Stimulated activated CD4-positive, alpha-beta T cell treated with anti-CD3 and anti-CD28 coated beads, TNF-alpha, amount 100 ng/mL, for 4 hours (primary cell): ENCODE data around the gene AGAP1.

Source experiments
- DNase-seq, 3 experiments: peaks; one replicate each; pipeline ENCODE4 v3.0.0-alpha.2; 2020; ENCODE audit warnings: low read depth in 3 of 3

The AGAP1 gene

DNA sequence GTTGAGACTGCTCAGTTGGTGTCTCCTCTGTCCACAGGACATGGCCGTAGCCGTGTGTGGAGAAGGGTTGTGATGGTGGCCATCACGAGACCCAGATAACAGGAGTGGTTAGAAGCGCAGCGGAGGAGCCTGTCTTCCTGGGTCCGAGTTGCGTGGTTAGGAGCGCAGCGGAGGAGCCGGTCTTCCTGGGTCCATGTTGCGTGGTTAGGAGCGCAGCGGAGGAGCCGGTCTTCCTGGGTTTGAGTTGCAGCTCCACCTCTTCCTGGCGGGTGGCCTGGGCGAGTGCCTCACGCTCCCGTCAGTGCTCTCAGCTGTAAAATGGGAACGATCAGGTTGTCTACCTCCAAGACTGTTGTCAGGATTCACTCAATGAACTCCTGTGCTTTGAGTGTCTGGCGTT, 498.2 kb downstream of the AGAP1 start:
- no peak for DNase-seq

DNA sequence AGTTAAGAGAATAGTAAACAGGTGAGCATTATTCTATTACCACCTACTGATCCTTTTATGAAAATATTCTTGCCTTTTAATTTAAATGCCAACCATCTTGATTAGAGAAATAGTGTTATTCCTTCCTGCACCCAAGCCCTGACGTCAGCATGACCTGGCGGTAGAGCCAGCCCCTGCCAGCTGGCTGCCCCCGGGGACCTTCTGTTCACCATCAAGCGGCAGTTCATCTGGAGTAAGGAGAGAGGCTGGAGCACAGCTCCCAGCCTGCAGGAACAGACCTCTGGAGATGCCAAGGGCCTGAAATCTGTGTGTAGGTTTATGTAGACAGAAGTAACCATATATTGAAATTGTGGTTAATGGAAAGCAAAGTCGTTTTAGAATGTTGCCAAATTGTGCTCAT, 502.6 kb downstream of the AGAP1 start:
- DNase-seq, result no peak

DNA sequence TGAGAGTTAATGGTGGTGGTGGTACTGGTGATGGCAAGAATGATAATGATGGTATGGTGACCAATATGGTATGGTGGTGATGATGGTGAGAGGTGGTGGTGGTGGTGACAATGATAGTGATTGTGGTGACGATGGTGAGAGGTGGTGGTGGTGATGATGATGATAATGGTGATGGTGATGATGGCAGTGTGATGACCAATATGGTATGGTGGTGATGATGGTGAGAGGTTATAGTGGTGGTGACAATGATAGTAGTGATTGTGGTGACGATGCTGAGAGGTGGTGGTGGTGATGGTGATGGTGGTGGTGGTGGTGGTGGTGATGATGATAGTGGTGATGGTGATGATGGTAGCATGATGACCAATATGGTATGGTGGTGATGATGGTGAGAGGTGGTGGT, 505.2 kb downstream of the AGAP1 start:
- DNase-seq, result no peak

DNA sequence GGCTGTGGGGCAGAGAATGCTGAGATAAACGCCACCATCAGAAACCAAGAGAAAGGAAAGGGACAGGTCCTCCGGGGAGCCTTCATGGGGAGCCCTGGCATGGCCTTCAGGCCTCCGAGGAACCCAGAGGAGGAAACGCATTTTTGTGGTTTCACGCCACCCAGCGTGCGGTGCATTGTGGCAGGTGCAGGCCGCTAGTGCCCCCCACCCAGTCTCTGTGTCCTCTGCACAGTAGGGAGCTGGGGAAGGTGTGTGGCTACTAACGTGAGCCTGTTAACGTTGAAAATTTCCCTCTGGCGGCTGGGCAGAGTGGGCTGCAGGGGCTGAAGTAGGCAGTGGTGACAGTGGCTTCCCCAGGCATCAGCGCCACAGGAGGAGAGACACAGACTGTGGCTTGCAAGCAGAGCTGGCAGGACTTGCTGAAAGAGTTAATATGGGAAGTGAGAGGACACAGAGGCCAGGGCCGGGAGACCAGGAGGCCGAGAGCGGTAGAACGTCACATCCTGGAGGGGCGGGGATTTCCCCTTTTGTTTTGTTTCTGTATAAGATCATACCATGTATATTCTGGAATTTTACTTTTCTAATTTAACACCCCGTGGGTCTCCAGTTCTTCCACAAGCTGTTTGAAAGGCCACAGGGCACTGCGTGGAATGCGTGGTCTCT, 507.5 kb downstream of the AGAP1 start:
- no peak for DNase-seq

DNA sequence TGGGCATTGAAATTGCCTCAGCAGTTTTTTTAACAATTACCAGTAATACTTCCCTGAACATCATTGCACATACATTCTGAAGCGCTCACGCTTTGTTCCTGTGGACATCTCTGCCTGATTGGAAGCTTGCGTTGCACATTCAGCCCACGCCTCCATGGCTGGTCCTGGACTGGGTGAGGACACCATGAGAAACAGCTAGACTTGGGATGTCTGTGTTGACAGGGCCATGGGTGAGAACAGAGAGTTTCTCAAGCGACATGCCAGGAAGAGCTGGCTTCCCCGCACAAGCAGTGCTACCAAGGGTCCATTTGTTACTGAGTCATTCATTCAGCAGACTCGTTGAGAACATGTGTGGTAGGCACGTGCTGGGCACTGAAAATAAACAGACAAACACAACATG, 508.0 kb downstream of the AGAP1 start:
- DNase-seq, result no peak

DNA sequence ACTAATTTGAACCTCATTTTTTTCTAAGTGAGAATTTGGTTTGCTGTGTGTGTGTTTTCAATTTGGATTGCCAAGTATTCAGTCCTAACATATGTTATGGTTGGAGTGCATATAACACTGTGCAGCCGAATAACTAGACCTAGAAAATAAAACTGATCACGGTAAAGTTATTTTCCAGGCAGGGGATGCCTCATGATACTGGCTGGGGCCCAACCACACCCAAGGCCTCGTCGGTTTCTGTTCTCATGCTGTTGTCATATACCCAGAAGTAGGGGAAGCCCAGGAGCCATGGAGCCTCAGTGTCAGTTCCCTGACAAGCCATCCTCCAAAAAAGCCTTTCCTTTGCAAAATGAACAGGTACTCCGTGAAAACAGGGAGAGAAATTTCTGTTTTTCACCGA, 514.2 kb downstream of the AGAP1 start:
- no peak for DNase-seq

DNA sequence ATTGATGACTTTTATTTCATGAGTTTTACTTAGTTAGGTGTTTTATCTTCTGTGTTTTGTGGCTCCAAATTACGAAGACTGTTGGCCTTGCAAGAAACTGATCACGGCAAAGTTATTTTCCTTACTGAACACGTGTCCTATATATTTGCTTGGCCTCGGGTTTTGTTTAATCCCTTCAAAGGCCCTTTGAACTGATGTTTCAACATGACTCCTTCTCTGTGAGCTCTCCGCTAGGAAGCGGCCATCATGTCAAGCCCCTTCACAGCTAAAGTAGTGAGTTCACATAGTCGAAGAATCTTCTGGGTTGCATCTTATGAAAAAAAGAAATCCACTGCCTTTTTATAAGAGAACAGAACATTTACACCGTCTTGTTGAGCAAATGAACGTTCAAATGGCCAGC, 515.0 kb downstream of the AGAP1 start:
- no peak for DNase-seq

DNA sequence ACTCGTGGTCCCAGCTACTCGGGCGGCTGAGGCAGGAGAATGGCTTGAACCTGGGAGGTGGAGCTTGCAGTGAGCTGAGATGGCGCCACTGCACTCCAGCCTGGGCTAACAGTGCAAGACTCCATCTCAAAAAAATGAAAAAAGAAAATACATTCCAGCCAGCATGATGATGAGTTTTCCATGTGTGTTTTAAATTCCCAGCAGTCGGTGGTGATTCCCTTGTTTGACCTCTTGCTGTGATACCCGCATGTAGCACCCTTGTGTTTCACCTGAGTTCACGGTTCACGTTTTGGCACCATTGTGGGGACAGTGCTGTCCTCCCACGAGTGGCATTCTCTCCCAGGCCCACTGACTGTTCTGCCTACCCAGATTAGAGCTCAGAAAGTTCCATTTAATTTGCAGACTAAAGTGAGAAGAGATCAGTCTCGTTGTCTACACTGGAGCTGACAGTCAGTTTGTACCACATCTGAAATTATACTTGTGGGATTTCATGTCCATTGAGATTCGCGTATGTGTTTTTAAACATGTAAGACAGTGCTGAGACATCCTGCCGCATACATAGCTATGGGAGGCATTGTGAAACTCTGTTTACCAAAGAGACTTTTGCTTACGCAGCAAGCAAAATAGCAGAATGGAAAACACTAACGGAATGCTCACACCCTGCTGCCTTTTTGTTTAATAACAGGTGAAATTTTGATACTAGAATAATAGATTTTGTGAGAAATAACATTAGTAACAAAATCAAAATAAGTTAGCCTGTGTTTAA, 517.3 kb downstream of the AGAP1 start:
- no peak for DNase-seq

DNA sequence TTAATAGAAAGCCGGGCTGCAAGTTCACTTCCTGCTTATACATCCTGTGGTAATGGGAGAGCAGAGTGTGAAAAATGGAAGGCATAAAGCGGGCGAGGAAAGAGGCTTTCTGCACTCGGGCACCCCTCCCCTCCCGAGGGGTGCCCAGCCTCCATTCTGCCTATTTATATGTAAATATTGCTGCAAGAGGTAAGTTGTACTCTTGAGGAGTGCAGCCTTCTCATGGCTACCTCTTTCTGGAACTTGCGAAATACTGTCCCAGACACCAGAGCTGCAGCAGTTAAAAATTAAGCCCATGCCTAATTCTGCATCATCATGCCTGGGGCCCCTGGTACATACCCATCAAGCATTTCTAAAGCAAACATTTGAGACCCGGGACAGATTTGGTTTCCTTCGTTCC, 518.3 kb downstream of the AGAP1 start:
- no peak for DNase-seq

DNA sequence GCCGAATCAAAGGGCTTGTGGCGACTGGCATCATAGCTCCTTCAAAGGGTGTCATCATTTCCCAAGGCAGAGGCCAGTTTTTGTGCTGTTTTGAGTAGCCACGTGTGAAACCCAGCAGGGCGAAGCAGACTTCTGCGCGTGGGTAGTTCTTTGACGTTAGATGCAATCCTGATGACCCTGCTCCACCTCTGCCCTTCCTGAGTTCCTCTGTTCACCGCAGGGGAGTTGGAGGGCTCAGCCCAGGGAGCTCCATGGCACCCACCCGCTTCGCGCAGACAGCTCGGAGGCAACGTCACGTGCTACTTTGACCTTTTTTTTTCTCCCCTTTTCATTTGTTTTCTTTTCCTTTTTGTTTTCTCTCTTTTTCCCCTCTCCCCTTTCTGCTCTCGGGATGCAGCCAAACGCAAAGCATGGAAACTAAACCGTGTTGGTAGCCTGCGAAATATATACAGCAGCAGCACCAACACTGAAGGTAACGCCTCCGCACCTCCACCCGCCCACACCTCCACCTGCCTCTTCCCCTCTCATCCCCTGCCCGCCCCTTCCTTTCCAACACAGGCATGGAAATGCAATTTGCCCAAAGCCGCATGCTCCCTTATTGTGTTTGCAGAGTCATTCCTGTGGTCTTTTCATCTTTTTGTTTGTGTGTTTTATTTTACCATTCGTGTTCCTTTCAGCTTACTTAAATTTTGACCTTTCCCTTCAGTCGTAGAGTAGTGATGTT, 520.7 kb downstream of the AGAP1 start:
- no peak for DNase-seq

DNA sequence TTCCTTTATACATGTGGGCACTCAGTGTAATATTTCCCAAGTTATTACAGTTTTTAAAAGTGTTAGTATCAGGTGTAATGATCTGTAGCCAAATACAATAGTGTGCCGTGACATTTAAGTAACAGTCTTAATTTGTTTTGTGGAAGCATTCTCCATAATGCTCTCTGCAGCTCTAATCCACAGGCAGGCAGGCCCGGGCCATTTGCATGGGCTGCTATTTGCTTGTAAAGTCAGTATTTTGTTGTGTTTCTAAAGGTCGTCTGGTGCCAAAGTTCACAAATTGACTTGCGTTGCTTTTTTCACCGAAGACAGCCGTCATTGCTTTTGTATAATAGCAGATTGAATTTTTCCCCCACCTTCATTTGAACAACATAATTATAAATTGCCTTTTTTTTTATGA, 521.3 kb downstream of the AGAP1 start:
- no peak for DNase-seq

DNA sequence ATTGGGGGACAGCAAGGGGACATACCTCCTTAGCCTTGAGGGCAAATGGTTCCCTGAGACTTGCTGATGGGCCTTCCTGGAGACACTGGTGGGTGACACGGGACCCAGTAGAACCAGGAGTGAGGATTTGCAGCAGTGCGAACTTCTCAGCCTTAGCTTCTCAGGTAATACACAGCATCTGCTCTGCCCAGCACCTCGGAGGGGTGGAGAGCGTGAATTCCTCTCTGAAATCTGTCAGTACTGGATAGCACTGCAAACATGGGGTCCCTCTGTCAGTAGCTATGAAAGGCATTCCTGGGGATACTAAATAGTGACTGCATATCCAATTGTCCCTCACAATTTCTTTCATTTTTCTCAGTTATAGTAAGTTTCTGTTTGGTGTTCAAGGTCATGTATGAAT, 522.7 kb downstream of the AGAP1 start:
- DNase-seq, result no peak

DNA sequence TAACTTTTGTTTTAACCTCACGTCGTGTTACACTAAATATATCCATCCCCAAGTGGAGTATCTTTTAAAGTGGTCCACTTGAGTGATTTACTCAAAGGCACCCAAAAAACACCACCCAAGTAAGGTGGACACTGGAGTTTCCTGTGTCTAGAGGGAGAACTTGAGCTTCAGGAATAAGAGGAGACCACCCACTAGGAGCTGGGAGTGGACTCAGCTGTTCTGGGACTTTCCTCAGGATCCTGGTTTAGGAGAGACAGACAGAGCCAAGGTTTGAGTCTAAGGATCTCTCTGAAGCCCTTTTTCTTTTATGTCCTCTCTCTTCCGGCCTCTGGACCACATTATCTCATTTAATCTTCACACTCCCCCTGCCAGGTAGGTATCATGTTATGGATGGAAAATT, 523.6 kb downstream of the AGAP1 start:
- no peak for DNase-seq

DNA sequence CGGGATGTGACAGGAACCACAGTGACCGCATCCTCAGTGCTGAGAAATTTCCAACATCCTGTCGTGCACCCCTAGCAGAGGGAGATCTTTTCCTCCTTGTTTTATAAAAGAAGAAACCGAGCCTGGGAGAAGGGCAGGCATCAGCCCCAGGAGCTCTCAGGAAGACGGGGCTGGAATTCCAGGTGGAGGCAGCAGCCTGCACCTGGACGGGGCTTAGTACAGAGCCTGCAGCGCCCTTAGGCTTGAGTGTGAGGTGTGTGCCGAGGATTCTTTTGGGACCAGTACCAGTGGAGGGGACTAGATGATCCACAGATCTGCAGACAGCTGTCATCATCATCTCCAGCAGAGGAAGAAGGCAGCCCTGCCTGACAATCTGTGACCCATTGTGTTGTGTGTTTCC, 525.6 kb downstream of the AGAP1 start:
- no peak for DNase-seq

DNA sequence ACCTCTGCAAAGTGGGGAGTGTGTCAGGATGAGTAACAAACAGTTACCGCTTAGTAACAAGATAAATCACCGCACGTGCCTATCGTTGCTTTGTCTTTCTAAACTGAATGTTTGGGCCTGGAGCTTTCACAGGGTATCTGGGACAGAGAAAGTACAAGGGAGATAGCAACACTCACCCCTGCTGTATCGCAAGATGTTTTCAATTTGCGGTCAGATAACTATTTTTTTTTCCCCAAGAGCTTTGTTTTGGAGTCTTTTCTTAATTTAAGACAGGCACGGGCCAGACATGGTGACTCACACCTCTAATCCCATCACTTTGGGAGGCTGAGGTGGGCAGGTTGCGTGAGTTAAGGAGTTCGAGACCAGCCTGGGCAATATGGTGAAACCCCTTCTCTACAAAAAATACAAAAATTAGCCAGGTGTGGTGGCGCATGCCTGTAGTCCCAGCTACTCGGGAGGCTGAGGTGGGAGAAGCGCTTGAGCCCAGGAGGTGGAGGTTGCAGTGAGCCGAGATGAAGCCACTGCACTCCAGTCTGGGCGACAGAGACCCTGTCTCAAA, 527.7 kb downstream of the AGAP1 start:
- DNase-seq, result no peak

DNA sequence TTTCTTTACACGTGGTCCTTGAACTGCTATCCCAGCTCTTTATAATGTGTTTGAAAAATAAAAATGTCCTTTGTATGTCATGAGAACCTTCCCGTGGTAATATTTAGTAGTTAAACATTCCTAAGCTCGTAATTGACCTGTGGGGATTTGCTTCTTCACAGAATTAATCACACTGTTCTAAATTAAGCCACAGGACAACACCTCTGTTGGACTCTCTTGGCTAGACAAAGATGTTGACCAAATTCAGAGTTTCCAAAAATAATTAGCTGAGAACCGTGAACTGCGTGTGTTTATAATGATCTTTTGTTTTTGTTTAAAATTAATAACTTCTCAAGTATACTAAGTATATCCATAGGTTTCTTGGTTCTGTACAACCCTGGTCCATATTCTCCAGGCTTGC, 528.3 kb downstream of the AGAP1 start:
- no peak for DNase-seq

DNA sequence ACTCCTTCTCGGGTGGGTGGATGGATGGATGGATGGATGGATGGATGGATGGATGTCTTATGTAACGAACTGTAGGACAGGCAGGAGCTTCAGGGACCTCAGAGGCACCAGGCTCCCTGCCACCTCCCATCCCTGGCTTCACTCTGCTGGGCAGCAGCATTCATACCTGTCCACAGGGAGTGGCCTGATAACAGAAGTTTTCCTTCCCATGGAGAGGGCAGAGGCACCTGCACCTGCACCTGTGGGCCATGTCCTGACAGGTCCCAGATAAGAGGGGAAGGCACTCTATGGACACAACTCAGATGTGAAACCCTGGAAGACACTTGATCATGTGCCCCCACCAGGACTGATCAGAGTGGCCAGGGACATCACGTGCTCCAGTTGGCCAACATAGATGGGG, 532.0 kb downstream of the AGAP1 start:
- no peak for DNase-seq

DNA sequence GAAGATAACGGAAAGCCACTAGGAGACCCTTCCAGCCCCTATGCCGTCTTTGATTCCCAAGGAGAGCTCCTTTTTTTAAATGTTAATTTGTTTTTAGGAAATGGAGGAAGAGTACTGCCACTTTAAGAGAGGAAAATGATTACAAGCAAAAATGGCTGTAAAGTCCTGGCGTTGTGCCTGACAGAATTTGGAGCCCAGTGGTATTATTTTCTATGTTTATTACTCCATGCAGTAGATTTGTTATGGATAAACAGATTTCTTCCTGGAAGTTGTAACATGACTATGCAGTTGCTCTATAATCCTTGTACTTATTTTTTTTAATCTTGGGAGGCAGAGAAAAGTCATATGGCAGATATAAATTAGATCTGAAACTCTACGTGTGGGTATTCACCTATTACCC, 533.0 kb downstream of the AGAP1 start:
- DNase-seq, result no peak

DNA sequence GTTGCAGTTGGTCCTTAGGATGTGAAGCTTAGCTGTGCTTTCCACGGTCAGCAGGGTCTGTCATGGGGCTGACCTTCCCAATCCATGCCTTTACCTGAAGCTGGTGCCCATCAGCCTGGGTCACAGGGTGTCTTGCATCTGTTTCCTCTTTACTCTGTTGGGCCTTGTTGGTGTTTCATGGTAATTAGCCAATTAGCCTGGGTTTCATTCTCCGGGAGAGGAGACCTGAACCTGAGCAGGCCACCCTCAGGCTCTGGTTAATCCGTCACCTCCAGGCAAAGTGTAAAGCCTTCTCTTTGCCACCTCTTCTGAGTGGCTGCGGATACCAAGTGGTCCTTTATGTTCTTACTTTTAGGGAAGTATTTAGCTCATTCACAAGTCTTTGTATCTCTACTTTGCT, 534.2 kb downstream of the AGAP1 start:
- DNase-seq, result no peak

DNA sequence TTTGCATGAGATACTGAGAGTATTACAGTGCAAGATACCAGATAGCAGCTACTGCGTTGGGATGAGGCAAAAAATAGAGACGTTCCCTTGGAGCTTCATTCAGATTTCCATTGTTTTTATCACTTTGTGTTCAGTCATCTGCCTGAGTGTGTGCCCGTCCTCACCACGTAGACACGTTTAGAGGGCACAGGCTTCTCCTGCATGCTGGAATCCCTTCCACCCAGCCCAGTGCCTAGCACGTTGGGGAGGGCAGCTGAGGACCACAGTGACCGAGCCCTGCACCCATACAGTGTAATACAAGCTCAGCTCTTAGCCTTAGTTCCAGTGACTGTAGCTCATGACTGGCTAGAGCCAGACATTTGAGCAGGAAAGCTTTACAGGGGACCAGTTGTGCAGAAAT, 539.6 kb downstream of the AGAP1 start:
- DNase-seq, result no peak

DNA sequence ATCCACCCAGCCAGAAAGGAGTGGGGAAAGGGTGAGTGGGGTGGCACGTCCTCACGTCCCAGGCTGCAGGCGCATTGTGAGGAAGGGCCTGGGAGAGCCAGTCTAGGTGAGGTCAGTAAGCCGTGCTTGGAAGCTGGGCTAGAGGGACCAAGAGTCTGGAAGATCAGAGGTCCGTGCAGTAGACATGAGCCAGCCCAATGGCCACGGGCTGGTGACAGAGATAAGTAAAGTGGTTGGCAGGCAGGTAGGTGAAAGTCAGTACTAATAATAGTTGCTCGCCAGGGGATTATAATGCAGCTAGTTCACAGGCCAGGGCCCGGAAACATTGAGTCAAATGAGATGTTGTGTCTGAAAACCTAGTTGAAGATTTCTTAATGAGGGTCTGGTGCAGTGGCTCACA, 541.1 kb downstream of the AGAP1 start:
- no peak for DNase-seq

DNA sequence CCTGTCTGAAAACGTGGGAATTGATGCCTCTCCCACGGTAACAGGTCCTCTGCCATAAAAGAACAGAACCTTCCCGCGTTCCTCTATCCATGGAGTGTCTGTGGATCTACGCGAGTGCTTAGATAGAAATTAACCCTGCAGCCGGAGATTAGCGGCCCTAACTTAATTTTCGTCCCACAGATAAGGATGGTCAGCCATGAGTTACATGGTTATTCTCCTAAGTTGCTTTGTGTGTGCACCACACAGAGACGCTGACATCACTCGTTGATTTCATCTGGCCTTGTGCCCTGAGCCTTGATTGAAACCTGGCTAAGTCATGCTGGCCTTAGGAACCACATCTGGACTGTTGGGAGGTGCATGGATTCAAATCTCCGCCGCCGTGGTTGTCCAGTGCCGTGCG, 542.2 kb downstream of the AGAP1 start:
- DNase-seq, result no peak

DNA sequence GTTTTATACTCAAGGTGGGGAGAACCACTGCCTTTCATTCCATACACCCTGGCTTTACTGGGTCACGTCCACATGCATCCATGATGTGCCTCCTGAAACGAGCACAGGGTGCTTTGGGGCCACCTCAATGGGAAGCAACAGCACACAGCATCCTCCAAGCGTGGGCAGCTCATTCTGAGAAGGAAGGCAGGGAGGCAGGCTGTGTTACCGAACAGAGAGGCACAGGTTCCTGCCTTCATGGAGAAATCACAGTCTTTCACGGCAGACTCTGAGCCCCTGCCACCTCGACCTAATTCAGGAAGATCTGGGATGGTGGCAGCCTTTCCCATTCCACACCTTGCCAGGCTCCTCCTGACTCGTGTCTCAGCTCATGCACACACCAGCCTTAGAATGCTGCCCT, 544.3 kb downstream of the AGAP1 start:
- DNase-seq, result no peak
